Measurements from ENCODE around the gene PLEKHH1.

PLEKHH1 gene

DNA sequence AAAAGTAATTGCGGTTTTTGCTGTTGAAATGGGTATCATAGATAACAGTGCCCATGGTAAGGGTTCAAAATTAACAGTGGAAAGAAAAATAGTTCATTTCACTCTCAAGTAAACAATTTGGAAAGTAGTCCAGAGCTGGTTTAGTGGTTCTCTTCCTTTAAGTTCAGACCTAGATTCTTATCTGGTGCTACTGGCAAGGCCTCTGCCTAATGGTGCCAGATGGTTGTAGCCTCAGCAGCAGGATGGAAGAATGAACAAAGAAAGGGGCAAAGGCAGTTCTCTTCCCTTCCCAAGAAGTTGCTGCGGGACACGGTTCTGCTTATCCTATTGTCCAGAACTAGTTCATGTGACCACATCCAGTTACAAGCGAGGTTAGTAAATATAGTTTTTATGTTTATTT is 97.1 kb downstream of the PLEKHH1 start:
- DNase-seq (ENCODE audit: low spot score) = no peak

DNA sequence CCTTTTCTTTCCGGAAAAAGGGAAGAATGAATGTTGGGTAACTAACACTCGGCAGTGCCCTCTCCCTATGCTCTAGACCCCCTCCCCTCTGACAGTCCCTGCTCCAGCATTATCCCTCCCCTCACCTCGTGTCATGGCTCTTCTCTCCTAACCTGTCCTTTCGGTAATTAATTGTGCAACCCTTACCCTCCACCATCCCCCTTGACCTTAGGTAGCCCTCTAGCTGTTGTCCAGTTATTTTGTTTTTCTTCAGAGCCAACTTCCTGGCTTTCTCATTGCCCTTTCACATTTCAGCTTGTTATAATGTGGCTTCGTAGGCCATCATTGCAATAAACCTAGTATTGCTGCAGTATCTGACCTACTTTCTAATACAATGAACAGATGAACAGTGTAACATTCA is 97.8 kb downstream of the PLEKHH1 start:
- no peak for DNase-seq (ENCODE audit: low spot score)

DNA sequence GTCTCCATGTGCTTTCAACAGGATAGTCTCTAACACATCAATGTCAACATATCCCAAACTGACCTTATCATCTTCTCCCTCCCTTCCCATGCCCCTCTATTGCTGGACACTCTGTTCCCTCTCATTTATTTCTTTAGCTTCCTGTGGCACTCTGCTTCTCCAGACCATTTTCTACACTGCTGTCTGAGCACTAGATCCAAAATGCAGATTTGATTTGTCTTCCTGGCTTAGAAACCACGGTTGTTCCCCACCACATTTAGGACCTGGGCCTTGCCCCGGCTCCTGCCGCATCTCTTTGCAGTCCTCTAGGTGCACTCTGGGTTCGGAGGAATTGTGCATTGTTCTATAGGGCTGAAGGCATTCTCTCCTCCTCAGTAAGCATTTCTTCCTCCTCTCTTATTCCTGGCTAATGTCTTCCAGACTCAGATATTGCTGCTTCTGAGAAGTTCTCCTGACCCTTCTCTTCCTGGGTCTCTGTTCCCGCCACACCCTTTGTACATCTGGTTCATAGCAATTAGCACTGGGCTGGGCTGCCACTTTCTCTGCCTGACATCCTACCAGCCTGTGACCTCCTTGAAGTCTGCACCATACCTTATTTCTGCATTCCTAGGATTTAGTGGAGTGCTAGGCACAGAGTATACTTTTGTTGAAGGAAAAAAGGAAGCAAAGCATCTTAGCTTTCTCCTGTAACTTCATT is 100.5 kb downstream of the PLEKHH1 start:
- no peak for DNase-seq (ENCODE audit: low spot score)

DNA sequence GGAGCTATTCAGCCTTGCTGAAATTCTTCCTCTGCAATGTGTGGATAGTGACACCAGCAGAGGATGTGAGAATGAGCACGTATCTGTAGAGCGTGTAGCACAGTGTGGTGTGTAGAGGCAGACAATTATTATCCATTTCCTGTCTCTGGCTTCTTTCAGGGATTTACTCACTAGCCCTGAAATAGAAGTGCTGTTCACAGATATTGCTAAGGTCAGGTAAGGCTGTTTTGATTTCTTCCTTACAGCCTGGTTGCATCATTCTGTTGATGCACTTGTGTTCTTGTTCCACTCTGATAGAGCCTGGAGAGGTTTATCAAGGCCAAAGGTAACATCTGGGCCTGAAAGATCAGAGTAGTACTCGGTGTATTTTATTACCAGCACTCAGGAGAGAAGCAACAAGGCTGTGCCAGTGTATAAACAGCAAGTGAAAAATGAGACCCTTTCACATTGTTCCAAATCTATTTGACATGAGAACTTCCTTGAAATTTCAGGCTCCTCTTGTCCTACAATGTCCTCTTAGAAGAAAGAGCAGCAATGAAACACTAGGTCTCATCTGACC is 103.3 kb downstream of the PLEKHH1 start:
- DNase-seq (ENCODE audit: low spot score) = no peak

DNA sequence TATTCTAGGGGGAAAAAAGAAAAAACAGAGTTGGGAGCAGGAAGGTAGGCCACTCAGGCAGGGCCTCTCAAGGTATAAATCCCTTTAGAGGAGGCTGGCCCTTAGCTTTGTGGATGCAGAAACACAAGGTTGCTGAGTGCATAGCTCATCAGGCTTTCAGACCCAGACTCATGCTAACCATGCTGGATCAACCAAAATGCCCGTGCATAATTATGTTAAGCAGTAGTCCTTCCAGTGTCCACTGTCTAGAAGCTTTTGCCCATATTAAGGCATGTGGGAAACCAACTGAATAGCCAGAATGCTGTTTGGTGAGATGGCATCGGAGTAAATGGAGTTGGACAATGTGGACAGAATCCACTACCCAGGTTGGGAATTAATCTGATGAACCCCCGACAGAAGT is 105.6 kb downstream of the PLEKHH1 start:
- DNase-seq (ENCODE audit: low spot score) = no peak

All from germinal center (tissue), 1 donor.